ENCODE results near the gene RBM8A.
A peak's percentile ranks its signal among the peaks of the same experiment; 100 is the strongest.

The RBM8A gene

GRCh38 chr1:145918992-145919939 lies 8.0 kb downstream of the RBM8A start:
- Histone ChIP-seq H3K36me3 (peaks cover 17% of the 10 kb centered on the region), H3K9me3 (no peaks in the 10 kb centered on the region), H3K27ac (peak overlapping the region; percentile 97), H3K27me3 (no peaks in the 10 kb centered on the region), H3K4me3 (ENCODE audit: low read depth in 1 of 2, low read length in 1 of 2) (peak overlapping the region; percentile 86 to 92), H3K4me1 (ENCODE audit: control insufficient read depth in 1 of 2, insufficient read depth in 1 of 2, low read depth in 1 of 2, low read length in 1 of 2) (peaks cover 47 to 53% of the 10 kb centered on the region in 2 experiments)
- peak; percentile 30 for TF ChIP-seq CTCF (IDR thresholded peaks at IDR 0.05)

- TF ChIP-seq CTCF (IDR thresholded peaks at IDR 0.05): peak; percentile 31
- Histone ChIP-seq H3K4me1 (ENCODE audit: control insufficient read depth in 1 of 2, insufficient read depth in 1 of 2, low read depth in 1 of 2, low read length in 1 of 2) (peaks cover 45 to 48% of the 10 kb centered on the region in 2 experiments), H3K27me3 (no peaks in the 10 kb centered on the region), H3K36me3 (peaks cover 18% of the 10 kb centered on the region), H3K4me3 (ENCODE audit: low read depth in 1 of 2, low read length in 1 of 2) (peak within 1 kb of the TSS; percentile 86 to 92), H3K9me3 (no peaks in the 10 kb centered on the region), H3K27ac (peak within 1 kb of the TSS; percentile 97)
These were observed 8.9 kb downstream of the RBM8A start, which contains the start of gene PEX11B for GRCh38 chr1:145918144-145918991. TSS of gene PEX11B (minus strand) at chr1:145918717. CDS start at chr1:145918688, 29 bp downstream.

- H3K27me3 ChIP-seq: no peaks in the 10 kb centered on the region
- peak overlapping the region; percentile 97 for H3K27ac ChIP-seq
- peak overlapping the region; percentile 86 to 92 for H3K4me3 ChIP-seq (ENCODE audit: low read depth in 1 of 2, low read length in 1 of 2)
- TF ChIP-seq CTCF (IDR thresholded peaks at IDR 0.05): no peak
- H3K4me1 ChIP-seq (ENCODE audit: control insufficient read depth in 1 of 2, insufficient read depth in 1 of 2, low read depth in 1 of 2, low read length in 1 of 2): peaks cover 37 to 40% of the 10 kb centered on the region in 2 experiments
- H3K36me3 ChIP-seq: peaks cover 22% of the 10 kb centered on the region
- H3K9me3 ChIP-seq: no peaks in the 10 kb centered on the region
These were observed 9.7 kb downstream of the RBM8A start for GRCh38 chr1:145917595-145917994.

GRCh38 chr1:145916745-145917144 lies 10.5 kb downstream of the RBM8A start:
- no peak for TF ChIP-seq CTCF (IDR thresholded peaks at IDR 0.05)
- H3K27ac ChIP-seq: no peak overlapping the region
- H3K36me3 ChIP-seq: peaks cover 30% of the 10 kb centered on the region

GRCh38 chr1:145912128-145912641 lies 15.1 kb downstream of the RBM8A start:
- Histone ChIP-seq H3K27me3 (no peaks in the 10 kb centered on the region), H3K9me3 (no peaks in the 10 kb centered on the region), H3K4me1 (ENCODE audit: control insufficient read depth in 1 of 2, insufficient read depth in 1 of 2, low read depth in 1 of 2, low read length in 1 of 2) (peaks cover 0 to 4% of the 10 kb centered on the region in 2 experiments), H3K27ac (no peak overlapping the region), H3K36me3 (peaks cover 44% of the 10 kb centered on the region), H3K4me3 (ENCODE audit: low read depth in 1 of 2, low read length in 1 of 2) (no peak overlapping the region)
- no peak for TF ChIP-seq CTCF (IDR thresholded peaks at IDR 0.05)

More at GRCh38 chr1:145916745-145917144, 10.5 kb downstream of the RBM8A start:
- Histone ChIP-seq H3K27me3 (no peaks in the 10 kb centered on the region), H3K4me3 (ENCODE audit: low read depth in 1 of 2, low read length in 1 of 2) (no peak overlapping the region), H3K9me3 (no peaks in the 10 kb centered on the region), H3K4me1 (ENCODE audit: control insufficient read depth in 1 of 2, insufficient read depth in 1 of 2, low read depth in 1 of 2, low read length in 1 of 2) (peaks cover 28 to 32% of the 10 kb centered on the region in 2 experiments)

Measured in neutrophil (primary cell).